Natural killer cell (primary cell): ENCODE data around the gene MYO1G. TPM values are rescaled to one million over a fixed set of nuclear protein-coding genes. Genes with fewer than 3 reads are reported as not detected.
"Not testable (repeated sequence)": the region's sequence is repeated elsewhere in the genome, so short reads cannot be mapped to it uniquely, and the experiment has no call there.

Source experiments
- ATAC-seq, 3 donors: fragments of 150-1000 bp in 2 of 3; fragments of 200-7000 bp in 1 of 3; cut with Tn5 transposase; 1 replicate in 1 of 3; 2 replicates in 2 of 3; pipeline ENCODE4 v1.10.0; 2021; ENCODE audit warnings: mild to moderate bottlenecking in 2 of 3, moderate library complexity in 2 of 3
- DNase-seq, 2 donors: peaks; one replicate each; pipeline versions ENCODE4 v3.0.0 to v3.0.0-alpha.2; 2013 to 2021; ENCODE audit warnings: mixed read lengths in 1 of 2
- H3K27ac ChIP-seq: one replicate; pipeline ENCODE4 v1.5.1; 2013; ENCODE audit warnings: mild to moderate bottlenecking, low read length
- H3K27me3 ChIP-seq: one replicate; pipeline ENCODE4 v1.6.1; 2013; ENCODE audit warnings: low read length; ENCODE audit not compliant: control insufficient read depth, insufficient read depth
- H3K36me3 ChIP-seq: one replicate; pipeline ENCODE4 v1.6.1; 2013; ENCODE audit warnings: low read length; ENCODE audit not compliant: control insufficient read depth, insufficient read depth
- H3K4me1 ChIP-seq: one replicate; pipeline ENCODE4 v1.6.1; 2013; ENCODE audit warnings: low read length; ENCODE audit not compliant: control insufficient read depth, insufficient read depth
- H3K4me3 ChIP-seq: one replicate; pipeline ENCODE4 v1.5.1; 2013; ENCODE audit warnings: low read length
- H3K9me3 ChIP-seq: one replicate; pipeline ENCODE4 v1.6.1; 2013; ENCODE audit warnings: low read length; ENCODE audit not compliant: control insufficient read depth, insufficient read depth
- H3K27ac Mint-ChIP-seq, 2 donors: one replicate each; pipeline ENCODE4 v1.8.0; 2022; ENCODE audit warnings: mild to moderate bottlenecking in 2 of 2, mixed read lengths in 2 of 2, moderate library complexity in 1 of 2
- H3K27me3 Mint-ChIP-seq, 2 donors: one replicate each; pipeline ENCODE4 v1.8.0; 2022; ENCODE audit warnings: low read depth in 2 of 2, mixed read lengths in 2 of 2
- H3K36me3 Mint-ChIP-seq: one replicate; pipeline ENCODE4 v1.8.0; 2022; ENCODE audit warnings: mixed read lengths
- H3K4me1 Mint-ChIP-seq, 2 donors: one replicate each; pipeline ENCODE4 v1.8.0; 2022; ENCODE audit warnings: mixed read lengths in 2 of 2
- H3K4me3 Mint-ChIP-seq: one replicate; pipeline ENCODE4 v1.8.0; 2022; ENCODE audit warnings: mild to moderate bottlenecking, moderate library complexity, mixed read lengths
- H3K9me3 Mint-ChIP-seq, 2 donors: one replicate each; pipeline ENCODE4 v1.8.0; 2022; ENCODE audit warnings: mixed read lengths in 2 of 2
- CTCF ChIP-seq: fragments of 200-600 bp; IDR thresholded peaks from one replicate; pipeline ENCODE4 v1.8.0; 2022; ENCODE audit warnings: antibody characterized with exemption
- WGBS: methylation state at CpG from one replicate; pipeline ENCODE4 v1.1.7; 2013; ENCODE audit warnings: missing lambda C conversion rate; ENCODE audit not compliant: insufficient coverage; 5-methylcytosine and 5-hydroxymethylcytosine counted together
- intact Hi-C: fragments of 100-400 bp; cut with micrococcal nuclease; formaldehyde crosslinking; loops from one replicate; pipeline ENCODE4 v1.14.2; 2022
- total RNA-seq, 4 donors: library from RNA; stranded (reverse); fragments of 120-200 nt in 1 of 4; gene quantifications; one replicate each; pipeline versions ENCODE4 v1.2.3 to v1.2.4, GENCODE V29; 2013 to 2022

The MYO1G gene
- total RNA-seq, 3 donors from 2014 or later (not counting 1 experiment from before 2014, with no cell fraction given), result 371 to 470 (median 429) TPM

- H3K27me3 Mint-ChIP-seq, result no peaks in the 10 kb centered on the region
- peak overlapping the region; percentile 78 for H3K27ac ChIP-seq
- H3K27ac Mint-ChIP-seq, result peak overlapping the region; percentile 83 to 97
- no peaks in the 10 kb centered on the region for H3K9me3 Mint-ChIP-seq
- peak overlapping the region; percentile 90 for H3K4me3 Mint-ChIP-seq
- no peaks in the 10 kb centered on the region for H3K27me3 ChIP-seq
- WGBS, result under 1% methylated on average over 9 of the region's 10 CpGs
- intact Hi-C loops, result loop anchor here (2.0 to 10.0 kb wide), 6 partner anchors 26 to 182 kb away; partner anchors contain the start of genes CCM2, H2AZ2 and MYO1G
- H3K4me3 ChIP-seq, result peak overlapping the region; percentile 88
- no peaks in the 10 kb centered on the region for H3K9me3 ChIP-seq
- peak; percentile 19 to 71 for DNase-seq
- ATAC-seq, result peak; percentile 57 to 75 (median 69)
- peaks cover 4% of the 10 kb centered on the region for H3K36me3 ChIP-seq
- H3K36me3 Mint-ChIP-seq, result no peaks in the 10 kb centered on the region
- no peak for TF ChIP-seq CTCF
- H3K4me1 ChIP-seq, result peaks cover 54% of the 10 kb centered on the region
- H3K4me1 Mint-ChIP-seq, result peaks cover 64 to 69% of the 10 kb centered on the region in 2 donors
These were observed 48.4 kb upstream of the MYO1G start for GRCh38 chr7:45026984-45027773.

GRCh38 chr7:45026013-45026412 lies 47.2 kb upstream of the MYO1G start:
- Histone ChIP-seq H3K27me3 (no peaks in the 10 kb centered on the region), H3K4me1 (peaks cover 50% of the 10 kb centered on the region), H3K36me3 (peaks cover 4% of the 10 kb centered on the region), H3K27ac (peak overlapping the region; percentile 78), H3K9me3 (no peaks in the 10 kb centered on the region), H3K4me3 (no peak overlapping the region)
- 86% methylated on average over 1 of the region's 1 CpG for WGBS
- no peaks in the 10 kb centered on the region for H3K27me3 Mint-ChIP-seq
- H3K36me3 Mint-ChIP-seq, result no peaks in the 10 kb centered on the region
- no peak for TF ChIP-seq CTCF
- no peaks in the 10 kb centered on the region for H3K9me3 Mint-ChIP-seq
- H3K4me1 Mint-ChIP-seq, result peaks cover 68 to 73% of the 10 kb centered on the region in 2 donors
- ATAC-seq (no peak), DNase-seq (no peak)
- intact Hi-C loops, result loop anchor here (2.0 to 10.0 kb wide), 6 partner anchors 25 to 181 kb away; partner anchors contain the start of genes CCM2, H2AZ2 and MYO1G
- H3K4me3 Mint-ChIP-seq, result peak overlapping the region; percentile 77
- H3K27ac Mint-ChIP-seq, result peak overlapping the region; percentile 78 to 81

GRCh38 chr7:45025473-45025872 lies 46.7 kb upstream of the MYO1G start:
- not testable (repeated sequence) for H3K27me3 Mint-ChIP-seq, H3K9me3 ChIP-seq, H3K4me3 ChIP-seq, H3K9me3 Mint-ChIP-seq, DNase-seq, H3K27me3 ChIP-seq, H3K27ac ChIP-seq, H3K36me3 ChIP-seq, ATAC-seq, H3K36me3 Mint-ChIP-seq
- Mint-ChIP-seq H3K4me1 (peaks cover 68 to 78% of the 10 kb centered on the region in 2 donors), H3K4me3 (peak overlapping the region; percentile 77), H3K27ac (peak overlapping the region; percentile 78 to 81)
- WGBS, result 61% methylated on average over 9 of the region's 12 CpGs
- intact Hi-C loops, result loop anchor here (5.0 to 10.0 kb wide), 3 partner anchors 49 to 181 kb away; partner anchors contain the start of gene H2AZ2
- peaks cover 48% of the 10 kb centered on the region for H3K4me1 ChIP-seq

DNA sequence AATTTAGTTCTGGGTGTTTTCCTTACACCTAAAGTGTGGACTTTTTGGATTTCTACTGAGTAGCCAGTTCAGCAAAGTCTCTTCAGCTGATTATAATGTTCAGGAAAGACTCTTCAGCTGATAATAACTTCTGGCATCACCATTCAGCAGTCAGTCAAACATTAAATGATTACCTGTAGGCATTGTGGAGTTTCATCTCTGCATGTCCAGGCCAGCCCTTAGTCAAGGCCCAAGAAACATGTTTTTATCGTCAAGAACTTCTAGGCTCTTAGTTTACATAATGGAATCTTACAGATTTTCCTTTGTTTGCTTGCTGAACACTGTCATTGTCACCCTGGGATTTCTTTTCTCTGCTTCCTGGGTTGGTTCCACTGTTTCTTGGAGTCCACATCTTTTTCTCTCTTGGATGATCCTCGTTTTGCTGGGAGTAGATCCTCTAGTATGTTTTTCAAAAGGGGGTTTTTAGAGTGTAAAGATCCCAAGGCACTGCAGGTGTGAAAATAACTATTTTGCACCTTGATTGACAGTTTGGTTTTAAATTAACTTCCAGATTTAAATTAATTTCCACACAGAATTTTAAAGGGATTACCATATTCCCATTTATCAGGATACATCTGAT lies 45.4 kb upstream of the MYO1G start:
- H3K27me3 ChIP-seq, result no peaks in the 10 kb centered on the region
- no peak overlapping the region for H3K4me3 ChIP-seq
- Mint-ChIP-seq H3K27me3 (no peaks in the 10 kb centered on the region), H3K4me1 (peaks cover 63 to 67% of the 10 kb centered on the region in 2 donors), H3K9me3 (no peaks in the 10 kb centered on the region), H3K36me3 (no peaks in the 10 kb centered on the region), H3K27ac (peak overlapping the region; percentile 81), H3K4me3 (no peak overlapping the region)
- no peak for DNase-seq
- WGBS, result 100% methylated on average over 1 of the region's 2 CpGs
- ATAC-seq, result no peak
- peaks cover 2% of the 10 kb centered on the region for H3K36me3 ChIP-seq
- no peak overlapping the region for H3K27ac ChIP-seq
- peaks cover 37% of the 10 kb centered on the region for H3K4me1 ChIP-seq
- H3K9me3 ChIP-seq, result no peaks in the 10 kb centered on the region
- intact Hi-C loops, result loop anchor here (10.0 kb wide), 2 partner anchors 51 to 179 kb away; partner anchors contain the start of gene H2AZ2
- no peak for TF ChIP-seq CTCF
